CD1c-positive myeloid dendritic cell (primary cell): ENCODE results near the gene SMAD6.
A peak's percentile ranks its signal among the peaks of the same experiment; 100 is the strongest.
"Not testable (repeated sequence)": the region's sequence is repeated elsewhere in the genome, so short reads cannot be mapped to it uniquely, and the experiment has no call there.

Experiments used
- DNase-seq: peaks from one replicate; pipeline ENCODE4 v3.0.0-alpha.2; 2016; ENCODE audit errors: extremely low spot score

The SMAD6 gene

GRCh38 chr15:66742286-66742685, 40.2 kb downstream of the SMAD6 start:
- no peak for DNase-seq

- no peak for DNase-seq
Measured at GRCh38 chr15:66743204-66743603, 41.2 kb downstream of the SMAD6 start.

- DNase-seq, result no peak
Measured at GRCh38 chr15:66743703-66744536, 41.9 kb downstream of the SMAD6 start.

- DNase-seq, result no peak
Measured at GRCh38 chr15:66744610-66745279, 42.7 kb downstream of the SMAD6 start.

- no peak for DNase-seq
Measured at GRCh38 chr15:66745530-66746230, 43.6 kb downstream of the SMAD6 start.

GRCh38 chr15:66746231-66746605, 44.2 kb downstream of the SMAD6 start:
- peak; percentile 16 for DNase-seq

- no peak for DNase-seq
Measured at GRCh38 chr15:66747223-66747622, 45.2 kb downstream of the SMAD6 start.

- DNase-seq, result no peak
Measured at GRCh38 chr15:66747886-66748707, 46.1 kb downstream of the SMAD6 start.

- DNase-seq, result no peak
Measured at GRCh38 chr15:66748708-66749035, 46.6 kb downstream of the SMAD6 start.

- DNase-seq, result no peak
Measured at GRCh38 chr15:66749841-66750575, 48.0 kb downstream of the SMAD6 start.

- DNase-seq, result no peak
Measured at GRCh38 chr15:66750609-66751008, 48.6 kb downstream of the SMAD6 start.

- DNase-seq, result peak; percentile 9
Measured at GRCh38 chr15:66751579-66751978, 49.5 kb downstream of the SMAD6 start.

- no peak for DNase-seq
Measured at GRCh38 chr15:66752078-66752477, 50.0 kb downstream of the SMAD6 start.

GRCh38 chr15:66753687-66754377, 51.8 kb downstream of the SMAD6 start:
- DNase-seq, result no peak

- no peak for DNase-seq
Measured at GRCh38 chr15:66754789-66755188, 52.8 kb downstream of the SMAD6 start.

GRCh38 chr15:66755298-66756068, 53.4 kb downstream of the SMAD6 start:
- no peak for DNase-seq

- DNase-seq, result no peak
Measured at GRCh38 chr15:66756295-66756694, 54.3 kb downstream of the SMAD6 start.

- DNase-seq, result no peak
Measured at GRCh38 chr15:66757030-66757429, 55.0 kb downstream of the SMAD6 start.

GRCh38 chr15:66757521-66757920, 55.5 kb downstream of the SMAD6 start:
- DNase-seq, result no peak

GRCh38 chr15:66758217-66758616, 56.2 kb downstream of the SMAD6 start:
- DNase-seq, result not testable (repeated sequence)
